Central memory CD4-positive, alpha-beta T cell (primary cell): ENCODE results near the gene ADARB2.

Experiments
- DNase-seq: peaks from one replicate; pipeline ENCODE4 v3.0.0; 2022

Gene ADARB2

DNA sequence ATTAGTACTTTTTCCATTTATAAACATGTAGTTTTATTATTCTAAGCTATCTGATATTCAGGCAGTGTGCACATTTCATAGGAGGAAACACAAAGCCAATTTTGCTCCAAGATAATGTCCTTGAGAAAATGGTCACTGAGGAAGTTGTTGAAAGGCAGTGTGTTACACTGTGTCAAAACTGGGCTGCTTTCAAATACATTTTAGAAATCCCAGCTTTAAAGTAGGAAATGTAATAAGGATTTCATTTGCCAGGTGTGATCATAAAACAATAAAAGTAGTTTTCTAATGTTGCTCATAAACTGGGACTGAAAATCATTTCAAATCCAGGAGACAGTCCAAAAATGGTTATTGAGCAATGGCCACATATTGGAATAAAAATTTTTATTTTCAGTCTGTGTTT is 601.1 kb downstream of the ADARB2 start:
- DNase-seq, result no peak

DNA sequence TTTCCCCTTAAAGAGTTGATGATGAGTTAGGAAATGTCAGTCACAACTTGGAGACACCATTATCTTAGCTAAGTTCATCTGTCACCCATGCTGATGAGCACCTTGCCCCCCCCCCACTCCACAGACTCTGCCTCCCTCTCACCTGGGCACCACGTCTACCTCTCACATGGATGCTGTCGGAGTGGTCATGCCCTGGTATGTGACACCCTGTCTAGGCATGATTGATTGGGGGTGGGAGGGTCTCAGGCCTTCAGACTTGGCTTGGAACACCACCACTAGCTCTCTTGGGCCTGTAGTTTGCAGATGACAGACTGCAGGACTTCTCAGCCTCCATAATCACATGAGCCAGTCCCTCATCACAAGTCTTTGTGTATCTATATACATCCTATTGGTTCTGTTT is 603.2 kb downstream of the ADARB2 start:
- DNase-seq, result no peak

DNA sequence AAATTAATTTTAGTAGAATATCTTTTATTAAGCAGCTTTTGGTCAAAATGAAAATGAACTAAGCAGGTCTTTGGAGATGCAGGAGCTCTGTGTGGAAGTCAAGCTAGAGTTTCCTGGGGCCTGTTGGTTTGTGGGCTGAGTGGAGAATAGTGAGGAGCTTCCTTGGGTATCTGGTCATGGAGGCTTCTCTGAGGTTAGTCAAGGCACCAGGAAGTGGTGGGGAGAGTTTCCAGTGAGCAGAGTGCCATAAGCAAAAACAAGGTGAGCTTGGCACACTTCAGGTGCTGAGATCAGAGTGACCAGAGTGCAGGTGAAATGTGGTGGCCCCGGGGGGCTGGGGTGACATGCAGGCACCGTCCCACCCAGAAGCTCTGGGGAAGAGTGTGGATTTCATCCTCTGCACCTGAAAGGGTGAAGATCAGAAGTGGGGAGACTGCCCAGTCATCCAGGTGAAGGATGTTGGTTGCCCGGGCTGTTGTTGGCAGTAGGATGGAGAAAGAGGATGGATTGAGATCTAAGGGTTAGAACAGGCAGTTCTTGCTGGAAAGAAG is 603.8 kb downstream of the ADARB2 start:
- DNase-seq, result no peak

GRCh38 chr10:1132584-1132983 is 604.7 kb downstream of the ADARB2 start:
- DNase-seq, result no peak

DNA sequence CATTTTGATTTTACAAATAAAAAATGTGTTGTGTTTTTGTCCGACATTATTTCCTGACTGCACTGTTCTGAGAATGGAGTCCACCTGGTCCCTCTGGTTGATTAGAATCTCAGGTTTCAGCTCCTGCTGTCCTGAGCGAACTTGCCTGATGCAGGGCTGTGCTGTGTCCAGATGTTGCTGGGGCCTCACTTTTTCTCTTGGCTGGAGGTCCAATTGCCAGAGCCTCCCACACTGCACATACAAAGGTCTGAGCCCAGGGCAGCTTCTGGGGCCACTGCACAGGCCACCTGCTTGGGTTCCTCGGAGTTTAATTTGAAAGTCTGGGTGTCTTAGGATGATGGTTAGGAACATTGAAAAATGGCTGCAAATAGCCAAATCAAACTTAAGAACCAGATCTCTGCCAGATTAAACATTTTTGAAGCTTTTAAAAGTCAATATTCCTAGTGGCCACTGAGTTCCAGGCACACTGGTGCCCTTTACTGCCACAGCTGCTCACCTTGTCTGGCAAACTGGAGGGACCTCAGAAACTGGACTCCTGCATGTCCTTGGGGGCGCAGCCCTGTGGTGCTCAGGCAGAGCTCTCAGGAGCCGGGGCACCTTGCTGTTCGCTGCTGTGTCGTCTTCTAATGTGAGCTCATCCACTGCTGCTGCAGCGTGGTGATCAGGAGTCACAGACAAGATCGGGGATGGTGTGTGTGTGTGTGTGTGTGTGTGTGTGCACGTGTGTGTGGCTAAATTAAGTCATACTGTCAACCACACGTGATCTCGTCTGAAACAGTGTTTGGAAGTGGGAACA is 606.1 kb downstream of the ADARB2 start:
- no peak for DNase-seq

- no peak for DNase-seq
These were observed 607.1 kb downstream of the ADARB2 start for GRCh38 chr10:1130226-1130625.

DNA sequence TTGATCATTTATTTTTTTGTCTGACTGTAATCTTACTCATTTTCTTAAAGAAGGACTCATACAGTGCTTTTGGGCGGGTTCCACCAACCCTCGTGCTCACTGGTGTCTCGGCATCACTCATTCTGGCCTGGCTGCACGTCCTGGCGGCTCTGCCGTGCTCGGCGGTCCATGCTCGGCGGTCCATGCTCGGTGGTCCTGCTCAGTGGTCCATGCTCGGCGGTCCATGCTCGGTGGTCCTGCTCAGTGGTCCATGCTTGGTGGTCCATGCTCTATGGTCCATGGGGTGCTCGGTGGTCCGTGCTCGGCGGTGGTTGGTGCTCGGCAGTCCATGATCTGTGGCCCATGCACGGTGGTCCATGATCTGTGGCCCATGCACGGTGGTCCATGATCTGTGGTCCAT is 608.7 kb downstream of the ADARB2 start:
- DNase-seq, result no peak

DNA sequence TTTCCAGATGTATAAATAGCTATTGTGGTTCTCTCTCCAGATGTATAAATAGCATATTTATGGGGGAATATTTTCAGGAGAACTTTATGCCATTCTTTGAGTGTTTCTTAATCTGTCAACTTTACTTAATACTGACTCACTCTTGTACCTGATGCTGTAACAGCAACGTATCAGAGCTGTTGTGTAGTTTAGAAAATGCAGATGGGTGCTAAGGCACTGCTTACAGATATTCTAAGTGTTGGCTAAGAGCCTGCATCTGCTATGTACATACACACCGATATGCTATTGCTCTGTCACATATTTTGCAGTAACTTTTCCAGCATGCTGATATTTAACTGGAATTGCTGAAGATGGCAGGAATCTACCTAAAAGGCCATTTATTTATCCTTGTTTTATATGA is 609.2 kb downstream of the ADARB2 start:
- DNase-seq, result no peak

DNA sequence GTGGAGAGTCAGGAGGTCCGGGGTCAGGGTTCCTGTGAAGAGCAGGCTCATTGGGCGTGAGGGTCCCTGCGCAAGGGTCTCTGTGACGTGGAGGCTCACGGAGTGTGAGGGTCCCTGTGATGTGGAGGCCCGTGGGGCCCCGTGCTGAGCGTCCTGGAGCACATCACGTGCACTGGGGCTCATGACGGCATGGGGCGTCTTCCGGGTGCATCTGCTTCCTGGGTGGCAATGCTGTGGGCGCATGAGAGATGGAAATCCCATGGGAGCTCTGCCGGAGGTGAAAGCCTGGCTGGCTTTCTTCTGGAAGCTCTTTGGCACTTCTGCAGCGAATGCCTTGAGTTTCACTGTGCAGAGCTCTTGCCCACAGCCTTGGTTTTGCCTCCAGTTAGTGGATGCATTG is 609.7 kb downstream of the ADARB2 start:
- DNase-seq, result no peak
